ENCODE measurements around the gene PFAS. TPM values are rescaled to one million over a fixed set of nuclear protein-coding genes. Genes with fewer than 3 reads are reported as not detected.

The PFAS gene
- polyA plus RNA-seq, 1 experiment: 14.0 TPM

GRCh38 chr17:8220783-8221662, 28.1 kb upstream of the PFAS start:
- Histone ChIP-seq H3K9me3 (ENCODE audit: control insufficient read depth, insufficient read depth, low read length) (no peaks in the 10 kb centered on the region; the same call in 1 of the 2 replicates), H3K27ac (ENCODE audit: low read depth, low read length) (peak overlapping the region; percentile 94), H3K27me3 (ENCODE audit: control insufficient read depth, insufficient read depth, low read length) (no peaks in the 10 kb centered on the region), H3K4me3 (ENCODE audit: low read depth, low read length) (peak overlapping the region; percentile 87)
- peak; percentile 78 for DNase-seq (ENCODE audit: low read depth, low spot score)
- TF ChIP-seq CTCF (IDR thresholded peaks at IDR 0.05; ENCODE audit: low read depth, low read length): no peak
- POLR2A ChIA-PET: interaction anchor here (0.8 to 4.4 kb wide), 8 partner anchors 10 to 102 kb away, joined by 3 to 25 read pairs (median 6); partner anchors contain the start of genes AURKB, BORCS6 and CTC1
- CTCF ChIA-PET: interaction anchor here (0.9 to 3.6 kb wide), 4 partner anchors 12 to 102 kb away, joined by 3 to 15 read pairs (median 8); partner anchors contain the start of genes ALOXE3 and CTC1

GRCh38 chr17:8221663-8222379, 27.3 kb upstream of the PFAS start:
- TF ChIP-seq CTCF (IDR thresholded peaks at IDR 0.05; ENCODE audit: low read depth, low read length): no peak
- H3K27ac ChIP-seq (ENCODE audit: low read depth, low read length): peak overlapping the region; percentile 94
- no peaks in the 10 kb centered on the region for H3K27me3 ChIP-seq (ENCODE audit: control insufficient read depth, insufficient read depth, low read length)
- DNase-seq (ENCODE audit: low read depth, low spot score): peak; percentile 68
- H3K4me3 ChIP-seq (ENCODE audit: low read depth, low read length): peak overlapping the region; percentile 87
- ChIA-PET POLR2A (interaction anchor here (0.6 to 4.4 kb wide), 13 partner anchors 11 to 102 kb away, joined by 3 to 25 read pairs (median 6); partner anchors contain the start of genes AURKB, BORCS6, CTC1 and PFAS), CTCF (interaction anchor here (1.3 to 3.6 kb wide), 4 partner anchors 26 to 103 kb away, joined by 3 to 15 read pairs (median 8); partner anchors contain the start of genes ALOXE3, CTC1 and HES7)
- H3K9me3 ChIP-seq (ENCODE audit: control insufficient read depth, insufficient read depth, low read length): no peaks in the 10 kb centered on the region; the same call in 1 of the 2 replicates

GRCh38 chr17:8222380-8222629, 26.8 kb upstream of the PFAS start:
- POLR2A ChIA-PET: interaction anchor here (0.9 to 4.4 kb wide), 11 partner anchors 12 to 103 kb away, joined by 3 to 25 read pairs (median 6); partner anchors contain the start of genes AURKB, CTC1, PFAS and RANGRF
- CTCF ChIA-PET: interaction anchor here (1.3 to 3.6 kb wide), 4 partner anchors 78 to 103 kb away, joined by 3 to 15 read pairs (median 8); partner anchors contain the start of genes ALOXE3 and HES7

GRCh38 chr17:8222630-8223355, 26.3 kb upstream of the PFAS start:
- peak overlapping the region; percentile 87 for H3K4me3 ChIP-seq (ENCODE audit: low read depth, low read length)
- H3K9me3 ChIP-seq (ENCODE audit: control insufficient read depth, insufficient read depth, low read length): no peaks in the 10 kb centered on the region; the same call in 1 of the 2 replicates
- CTCF ChIA-PET: interaction anchor here (1.0 to 3.6 kb wide), 7 partner anchors 25 to 161 kb away, joined by 3 to 15 read pairs (median 4); partner anchors contain the start of genes ALOXE3, CTC1 and HES7
- POLR2A ChIA-PET: interaction anchor here (0.9 to 4.4 kb wide), 12 partner anchors 13 to 103 kb away, joined by 3 to 25 read pairs (median 6); partner anchors contain the start of genes AURKB, CTC1, PFAS and RANGRF
- DNase-seq (ENCODE audit: low read depth, low spot score): peak; percentile 93
- H3K27ac ChIP-seq (ENCODE audit: low read depth, low read length): peak overlapping the region; percentile 92
- no peaks in the 10 kb centered on the region for H3K27me3 ChIP-seq (ENCODE audit: control insufficient read depth, insufficient read depth, low read length)
- no peak for TF ChIP-seq CTCF (IDR thresholded peaks at IDR 0.05; ENCODE audit: low read depth, low read length)

More at GRCh38 chr17:8222380-8222629, 26.8 kb upstream of the PFAS start:
- Histone ChIP-seq H3K9me3 (ENCODE audit: control insufficient read depth, insufficient read depth, low read length) (no peaks in the 10 kb centered on the region; the same call in 1 of the 2 replicates), H3K27me3 (ENCODE audit: control insufficient read depth, insufficient read depth, low read length) (no peaks in the 10 kb centered on the region), H3K4me3 (ENCODE audit: low read depth, low read length) (peak overlapping the region; percentile 87), H3K27ac (ENCODE audit: low read depth, low read length) (peak overlapping the region; percentile 92)
- DNase-seq (ENCODE audit: low read depth, low spot score): no peak
- TF ChIP-seq CTCF (IDR thresholded peaks at IDR 0.05; ENCODE audit: low read depth, low read length): no peak

Measured in AG04450 (cell line).